Endodermal cell (in vitro differentiated cells): ENCODE results near the gene NNMT. TPM values are rescaled to one million over a fixed set of nuclear protein-coding genes. Genes with fewer than 3 reads are reported as not detected.

Experiments
- DNase-seq: peaks from one replicate; pipeline ENCODE4 v3.0.0-alpha.2; 2017
- H3K27ac ChIP-seq: 2 replicates; pipeline ENCODE4 v1.5.1; 2013; ENCODE audit warnings: mild to moderate bottlenecking, low read depth, low read length, moderate library complexity
- H3K27me3 ChIP-seq: 2 replicates; pipeline ENCODE4 v1.6.1; 2013; ENCODE audit warnings: mild to moderate bottlenecking, low read length, moderate library complexity; ENCODE audit not compliant: insufficient read depth, control insufficient read depth, poor library complexity, severe bottlenecking
- H3K36me3 ChIP-seq: 2 replicates; pipeline ENCODE4 v1.7.0; 2013; ENCODE audit warnings: mild to moderate bottlenecking, low read length, moderate library complexity; ENCODE audit not compliant: control insufficient read depth, insufficient read depth
- H3K4me1 ChIP-seq: one replicate; pipeline ENCODE4 v1.7.0; 2013; ENCODE audit warnings: low read length; ENCODE audit not compliant: control insufficient read depth, insufficient read depth
- H3K4me3 ChIP-seq: 2 replicates; pipeline ENCODE4 v1.5.1; 2013; ENCODE audit warnings: mild to moderate bottlenecking, low read length, moderate library complexity
- H3K9ac ChIP-seq: 2 replicates; pipeline ENCODE4 v1.6.1; 2013; ENCODE audit warnings: mild to moderate bottlenecking, low read length, moderate library complexity; ENCODE audit not compliant: poor library complexity, severe bottlenecking; ENCODE audit errors: extremely low read depth
- H3K9me3 ChIP-seq: 2 replicates; pipeline ENCODE4 v1.6.1; 2013; ENCODE audit warnings: mild to moderate bottlenecking, low read length, moderate library complexity; ENCODE audit not compliant: control insufficient read depth
- H3K27ac Mint-ChIP-seq: 2 replicates; pipeline ENCODE4 v1.8.0; 2020; ENCODE audit warnings: mixed read lengths
- H3K27me3 Mint-ChIP-seq: 2 replicates; pipeline ENCODE4 v1.8.0; 2021; ENCODE audit warnings: mild to moderate bottlenecking, mixed read lengths; ENCODE audit not compliant: insufficient read depth
- H3K36me3 Mint-ChIP-seq: 2 replicates; pipeline ENCODE4 v1.8.0; 2020; ENCODE audit warnings: low read depth, mixed read lengths
- H3K4me1 Mint-ChIP-seq: 2 replicates; pipeline ENCODE4 v1.8.0; 2020; ENCODE audit warnings: mixed read lengths
- H3K4me3 Mint-ChIP-seq: 2 replicates; pipeline ENCODE4 v1.8.0; 2020; ENCODE audit warnings: mild to moderate bottlenecking, moderate library complexity, mixed read lengths
- H3K9me3 Mint-ChIP-seq: 2 replicates; pipeline ENCODE4 v1.8.0; 2020; ENCODE audit warnings: mild to moderate bottlenecking, mixed read lengths
- CTCF ChIP-seq: fragments of 200-600 bp; sonication (generic); conservative IDR thresholded peaks from 2 replicates; pipeline ENCODE4 v1.5.0; 2021; ENCODE audit warnings: antibody characterized with exemption, mild to moderate bottlenecking
- WGBS, 2 experiments: methylation state at CpG; one replicate each; pipeline versions ENCODE4 v1.1.5 to v1.1.7; 2013; ENCODE audit warnings: missing lambda C conversion rate in 2 of 2, mixed read lengths in 1 of 2; ENCODE audit not compliant: insufficient coverage in 1 of 2, insufficient read length in 1 of 2; 5-methylcytosine and 5-hydroxymethylcytosine counted together
- total RNA-seq, 2 donors: library from RNA; stranded (reverse); fragmentation: NEBNext Ultra II Directional in 1 of 2; extraction: Animal tissue kit (Norgen Biotek cat#: 25700) in 1 of 2; gene quantifications; 2 replicates in 1 of 2; 3 replicates in 1 of 2; pipeline ENCODE4 v1.2.1, GENCODE V29; 2021

Gene NNMT
- total RNA-seq, 2 donors from 2014 or later = not detected

- no peak for TF ChIP-seq CTCF
- H3K9me3 Mint-ChIP-seq = peaks cover 15% of the 10 kb centered on the region
- WGBS, 2 experiments = no CpG with 5 or more reads among the region's 1 CpG
- H3K27me3 ChIP-seq = no peaks in the 10 kb centered on the region
- no peaks in the 10 kb centered on the region for H3K27me3 Mint-ChIP-seq
- no peak for DNase-seq
- H3K4me3 ChIP-seq = no peak overlapping the region
- no peaks in the 10 kb centered on the region for H3K36me3 Mint-ChIP-seq
- H3K27ac Mint-ChIP-seq = no peak overlapping the region
- no peaks in the 10 kb centered on the region for H3K4me1 ChIP-seq
- H3K9ac ChIP-seq = no peak overlapping the region
- peaks cover 4% of the 10 kb centered on the region for H3K9me3 ChIP-seq
- no peaks in the 10 kb centered on the region for H3K4me1 Mint-ChIP-seq
- H3K36me3 ChIP-seq = no peaks in the 10 kb centered on the region
- no peak overlapping the region for H3K27ac ChIP-seq
- no peak overlapping the region for H3K4me3 Mint-ChIP-seq
Observed at GRCh38 chr11:114302663-114303062, 6.5 kb downstream of the NNMT start.

GRCh38 chr11:114304065-114304464 lies 7.9 kb downstream of the NNMT start:
- Mint-ChIP-seq H3K36me3 (no peaks in the 10 kb centered on the region), H3K27ac (no peak overlapping the region), H3K9me3 (peaks cover 15% of the 10 kb centered on the region), H3K27me3 (no peaks in the 10 kb centered on the region), H3K4me3 (no peak overlapping the region), H3K4me1 (no peaks in the 10 kb centered on the region)
- Histone ChIP-seq H3K4me3 (no peak overlapping the region), H3K9ac (no peak overlapping the region), H3K27ac (no peak overlapping the region), H3K4me1 (no peaks in the 10 kb centered on the region), H3K36me3 (no peaks in the 10 kb centered on the region), H3K27me3 (no peaks in the 10 kb centered on the region), H3K9me3 (peaks cover 4% of the 10 kb centered on the region)
- TF ChIP-seq CTCF = no peak
- WGBS, 2 experiments = 88 to 92% methylated on average over 1 of the region's 1 CpG
- DNase-seq = no peak

GRCh38 chr11:114304969-114305368 lies 8.8 kb downstream of the NNMT start:
- no peaks in the 10 kb centered on the region for H3K27me3 Mint-ChIP-seq

More at GRCh38 chr11:114304969-114305368, 8.8 kb downstream of the NNMT start:
- DNase-seq = no peak
- H3K36me3 ChIP-seq = no peaks in the 10 kb centered on the region
- no peak for TF ChIP-seq CTCF
- 80 to 100% methylated on average over 1 of the region's 1 CpG for WGBS, 2 experiments
- peaks cover 4% of the 10 kb centered on the region for H3K9me3 ChIP-seq
- Mint-ChIP-seq H3K36me3 (no peaks in the 10 kb centered on the region), H3K9me3 (peaks cover 11% of the 10 kb centered on the region), H3K4me1 (no peaks in the 10 kb centered on the region), H3K27ac (no peak overlapping the region), H3K4me3 (no peak overlapping the region)
- no peaks in the 10 kb centered on the region for H3K4me1 ChIP-seq
- H3K4me3 ChIP-seq = no peak overlapping the region
- no peak overlapping the region for H3K9ac ChIP-seq
- H3K27me3 ChIP-seq = no peaks in the 10 kb centered on the region
- H3K27ac ChIP-seq = no peak overlapping the region
